Stimulated activated CD4-positive, alpha-beta T cell treated with anti-CD3 and anti-CD28 coated beads, Interleukin-12 subunit alpha, Interleukin-12 subunit beta, amount 100 ng/mL, for 48 hours (primary cell): Measurements from ENCODE around the gene DHX35.

Experiments
- DNase-seq, 3 donors: peaks; one replicate each; pipeline ENCODE4 v3.0.0-alpha.2; 2020; ENCODE audit warnings: low read depth in 2 of 3, low spot score in 1 of 3

The DHX35 gene, protein sequence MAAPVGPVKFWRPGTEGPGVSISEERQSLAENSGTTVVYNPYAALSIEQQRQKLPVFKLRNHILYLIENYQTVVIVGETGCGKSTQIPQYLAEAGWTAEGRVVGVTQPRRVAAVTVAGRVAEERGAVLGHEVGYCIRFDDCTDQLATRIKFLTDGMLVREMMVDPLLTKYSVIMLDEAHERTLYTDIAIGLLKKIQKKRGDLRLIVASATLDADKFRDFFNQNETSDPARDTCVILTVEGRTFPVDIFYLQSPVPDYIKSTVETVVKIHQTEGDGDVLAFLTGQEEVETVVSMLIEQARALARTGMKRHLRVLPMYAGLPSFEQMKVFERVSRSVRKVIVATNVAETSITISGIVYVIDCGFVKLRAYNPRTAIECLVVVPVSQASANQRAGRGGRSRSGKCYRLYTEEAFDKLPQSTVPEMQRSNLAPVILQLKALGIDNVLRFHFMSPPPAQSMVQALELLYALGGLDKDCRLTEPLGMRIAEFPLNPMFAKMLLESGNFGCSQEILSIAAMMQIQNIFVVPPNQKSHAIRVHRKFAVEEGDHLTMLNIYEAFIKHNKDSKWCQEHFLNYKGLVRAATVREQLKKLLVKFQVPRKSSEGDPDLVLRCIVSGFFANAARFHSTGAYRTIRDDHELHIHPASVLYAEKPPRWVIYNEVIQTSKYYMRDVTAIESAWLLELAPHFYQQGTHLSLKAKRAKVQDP

DNA sequence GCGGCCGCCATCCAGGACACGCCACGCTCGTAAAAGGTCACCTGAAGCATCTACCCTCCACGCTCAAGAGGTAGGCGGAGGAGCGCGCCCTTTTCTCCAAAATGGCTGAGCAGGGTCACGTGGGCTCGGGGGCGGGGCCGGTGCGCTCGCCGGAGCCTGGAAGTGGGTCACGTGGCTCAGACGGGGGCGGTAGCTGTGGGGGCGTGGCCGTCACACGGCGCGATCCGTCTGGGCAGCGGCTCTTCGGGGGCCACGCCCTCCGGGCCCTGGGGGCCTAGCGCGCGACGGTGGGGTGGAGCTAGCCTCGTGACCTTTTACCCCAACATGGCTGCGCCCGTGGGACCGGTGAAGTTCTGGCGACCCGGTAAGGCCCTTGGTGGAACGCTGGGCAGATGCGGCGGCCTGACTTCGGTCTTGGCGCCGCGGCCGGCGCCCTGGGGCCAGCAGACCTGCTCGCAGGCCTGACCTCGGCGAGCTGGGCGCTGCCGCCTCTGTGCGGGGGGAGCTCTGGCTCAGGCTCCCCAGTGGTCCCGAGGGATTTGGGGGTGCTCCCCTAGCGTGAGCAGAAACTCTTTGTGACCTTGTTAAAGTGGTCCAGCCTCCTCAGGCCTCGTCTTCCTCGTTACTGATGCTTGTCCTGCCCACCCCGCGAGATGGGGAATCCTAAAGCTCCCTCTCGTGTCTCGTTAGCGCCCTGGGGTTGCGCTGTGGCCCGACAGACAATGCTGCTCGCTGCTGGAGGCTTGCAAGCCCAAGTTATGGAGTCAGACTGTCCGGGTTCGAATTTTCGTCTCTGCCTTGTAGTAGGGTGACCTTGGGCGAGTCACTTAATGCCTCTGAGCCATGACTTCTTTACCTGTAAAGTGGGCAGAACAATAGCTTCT, at the start of gene DHX35:
Gene DHX35, plus strand, starts transcription at position 301 of the 884 bp plus-strand sequence. Its CDS starts 24 bp downstream, at position 325.
- DNase-seq, result peak; percentile 96 to 99 (median 97)

DNA sequence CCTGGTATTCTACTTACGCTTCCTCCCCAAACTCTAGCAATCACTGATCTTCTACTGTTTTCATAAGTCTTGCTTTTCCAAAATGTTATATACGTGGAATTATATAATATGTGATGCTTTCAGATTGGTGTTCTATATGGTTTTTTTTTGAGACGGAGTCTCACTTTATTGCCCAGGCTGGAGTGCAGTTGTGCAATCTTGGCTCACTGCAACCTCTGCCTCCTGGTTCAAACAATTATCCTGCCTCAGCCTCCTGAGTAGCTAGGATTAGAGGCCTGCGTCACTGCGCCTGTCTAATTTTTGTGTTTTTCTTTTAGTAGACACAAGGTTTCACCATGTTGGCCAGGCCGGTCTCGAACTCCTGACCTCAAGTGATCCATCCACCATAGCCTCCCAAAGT, 46.8 kb upstream of the DHX35 start:
- no peak for DNase-seq

DNA sequence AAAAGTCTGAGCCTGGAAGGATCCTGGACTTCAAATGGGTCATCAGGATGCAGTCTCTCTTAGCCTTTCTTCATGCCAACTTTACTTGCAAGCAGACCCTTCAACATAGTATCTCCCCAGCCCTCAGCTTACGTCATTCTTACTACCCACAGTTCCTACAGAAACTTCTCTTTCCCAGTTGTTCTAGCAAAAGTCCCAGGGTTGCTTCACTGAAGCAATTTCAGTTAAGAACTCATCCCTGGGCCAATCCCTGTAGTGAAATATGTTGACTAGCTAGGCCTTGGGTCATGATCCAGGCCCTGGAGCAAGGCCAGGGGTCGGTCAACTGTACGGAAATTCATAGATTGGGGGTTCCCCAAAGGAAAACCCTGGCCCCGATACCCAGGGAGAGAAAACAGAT, 44.5 kb upstream of the DHX35 start:
- no peak for DNase-seq

DNA sequence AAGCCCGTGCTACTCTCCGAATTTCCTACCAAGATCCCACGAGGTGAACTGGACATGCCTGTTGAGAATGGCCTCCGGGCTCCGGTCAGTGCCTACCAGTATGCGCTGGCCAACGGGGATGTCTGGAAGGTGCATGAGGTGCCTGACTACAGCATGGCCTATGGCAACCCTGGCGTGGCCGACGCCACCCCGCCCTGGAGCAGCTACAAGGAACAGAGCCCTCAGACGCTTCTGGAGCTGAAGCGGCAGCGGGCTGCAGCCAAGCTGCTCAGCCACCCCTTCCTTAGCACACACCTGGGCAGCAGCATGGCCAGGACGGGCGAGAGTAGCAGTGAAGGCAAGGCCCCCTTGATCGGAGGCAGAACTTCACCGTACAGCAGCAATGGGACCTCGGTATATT, 44.0 kb upstream of the DHX35 start:
- DNase-seq, result no peak

DNA sequence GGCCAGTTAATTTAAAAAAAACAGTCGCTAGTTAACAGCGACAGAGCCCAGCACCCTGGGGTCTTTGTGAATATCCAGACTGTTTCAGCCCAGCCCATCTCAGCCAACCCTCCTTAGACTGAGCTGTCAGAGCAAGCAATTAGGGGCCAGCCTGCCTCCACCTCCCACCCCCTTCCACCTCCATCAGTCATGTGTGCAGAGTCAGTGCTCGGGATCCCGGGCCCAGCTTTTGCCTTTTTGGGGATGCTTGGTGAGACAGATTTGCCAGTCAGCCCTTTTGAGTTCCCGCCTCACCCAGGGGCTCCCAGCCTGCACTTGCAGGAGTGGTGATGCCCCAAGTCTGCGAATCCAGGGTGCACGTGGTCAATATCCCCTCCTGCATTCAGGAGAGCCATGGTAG, 42.5 kb upstream of the DHX35 start:
- no peak for DNase-seq

DNA sequence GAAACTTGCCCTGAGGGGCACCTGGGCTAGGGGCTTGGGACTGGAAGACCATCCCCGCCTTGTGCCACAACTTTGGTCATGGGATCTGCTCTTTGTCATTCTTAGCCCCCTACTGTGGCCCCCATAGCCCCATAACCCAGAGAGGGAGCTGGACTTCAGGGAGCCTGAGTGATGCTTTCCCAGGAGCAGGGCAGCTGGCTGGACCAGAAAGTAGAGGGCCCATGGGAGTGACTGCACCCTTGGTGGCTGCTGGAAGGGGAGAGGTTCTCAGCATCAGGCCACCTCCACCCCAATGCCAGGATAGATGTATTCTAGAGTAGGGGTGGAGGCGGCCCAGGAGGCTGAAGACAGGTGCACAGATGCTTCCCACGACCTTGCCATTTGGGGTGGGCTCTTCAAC, 41.7 kb upstream of the DHX35 start:
- DNase-seq, result no peak

DNA sequence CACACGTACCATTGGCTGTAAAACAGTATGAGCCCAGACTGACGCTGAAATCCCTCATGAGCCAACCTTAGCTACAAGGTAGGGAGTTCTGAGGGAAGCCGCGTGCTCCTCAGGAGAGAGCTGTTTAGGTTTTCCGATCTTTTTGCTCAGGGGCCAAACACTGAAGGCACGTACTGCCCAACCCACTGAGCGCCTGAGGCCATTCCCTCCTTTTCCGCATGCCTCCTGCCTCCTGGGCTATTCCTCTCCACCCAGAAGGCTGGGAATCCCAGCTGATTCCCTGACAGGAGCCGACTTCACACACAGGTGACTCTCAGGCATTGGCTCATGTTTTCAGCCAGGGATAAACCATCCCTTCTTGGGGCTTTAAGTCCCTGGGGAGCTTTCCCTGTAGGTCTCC, 41.3 kb upstream of the DHX35 start:
- DNase-seq, result no peak

DNA sequence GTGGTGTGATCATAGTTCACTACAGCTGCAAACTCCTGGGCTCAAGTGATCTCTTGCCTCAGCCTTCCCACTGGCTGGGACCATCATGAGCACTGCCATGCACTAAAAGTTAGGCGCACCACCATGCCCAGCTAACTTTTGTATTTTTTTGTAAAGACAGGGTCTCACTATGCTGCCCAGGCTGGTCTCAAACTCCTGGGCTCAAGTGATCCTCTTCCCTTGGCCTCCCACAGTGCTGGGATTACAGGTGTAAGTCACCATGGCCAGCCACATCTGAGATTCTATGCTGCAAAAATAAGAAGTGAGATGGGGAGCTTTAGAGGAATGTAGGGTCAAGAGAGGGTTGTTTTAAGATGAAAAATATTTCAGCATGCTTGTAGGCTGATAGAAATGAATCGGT, 37.4 kb upstream of the DHX35 start:
- no peak for DNase-seq

DNA sequence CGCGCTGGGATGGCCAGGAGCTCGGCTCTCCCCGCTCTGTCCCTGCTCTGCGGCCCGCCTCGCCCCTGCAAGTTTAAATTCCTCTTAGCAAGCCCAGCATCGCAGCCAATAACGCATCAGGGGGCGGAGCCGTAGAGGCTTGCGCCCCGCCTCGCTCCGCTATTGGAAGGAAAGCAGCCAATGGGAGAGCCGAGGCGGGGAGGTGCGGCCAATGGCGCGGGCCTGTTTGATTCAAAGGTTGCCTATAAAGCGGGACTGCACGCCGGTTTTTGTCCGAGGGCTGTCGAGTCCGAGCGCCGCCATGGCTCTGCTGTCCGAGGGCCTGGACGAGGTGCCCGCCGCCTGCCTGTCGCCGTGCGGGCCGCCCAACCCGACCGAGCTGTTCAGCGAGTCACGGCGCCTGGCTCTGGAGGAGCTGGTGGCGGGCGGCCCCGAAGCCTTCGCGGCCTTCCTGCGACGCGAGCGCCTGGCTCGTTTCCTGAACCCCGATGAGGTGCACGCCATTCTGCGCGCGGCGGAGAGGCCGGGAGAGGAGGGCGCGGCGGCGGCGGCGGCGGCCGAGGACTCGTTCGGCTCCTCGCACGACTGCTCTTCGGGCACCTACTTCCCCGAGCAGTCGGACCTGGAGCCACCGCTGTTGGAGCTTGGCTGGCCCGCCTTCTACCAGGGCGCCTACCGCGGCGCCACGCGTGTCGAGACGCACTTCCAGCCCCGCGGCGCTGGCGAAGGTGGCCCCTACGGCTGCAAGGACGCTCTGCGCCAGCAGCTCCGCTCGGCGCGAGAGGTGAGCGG, 35.8 kb upstream of the DHX35 start, which contains the start of gene FAM83D:
Gene FAM83D, plus strand, starts transcription at position 276 of the 792 bp plus-strand sequence. Its CDS starts 26 bp downstream, at position 302.
- peak; percentile 92 to 96 (median 94) for DNase-seq

DNA sequence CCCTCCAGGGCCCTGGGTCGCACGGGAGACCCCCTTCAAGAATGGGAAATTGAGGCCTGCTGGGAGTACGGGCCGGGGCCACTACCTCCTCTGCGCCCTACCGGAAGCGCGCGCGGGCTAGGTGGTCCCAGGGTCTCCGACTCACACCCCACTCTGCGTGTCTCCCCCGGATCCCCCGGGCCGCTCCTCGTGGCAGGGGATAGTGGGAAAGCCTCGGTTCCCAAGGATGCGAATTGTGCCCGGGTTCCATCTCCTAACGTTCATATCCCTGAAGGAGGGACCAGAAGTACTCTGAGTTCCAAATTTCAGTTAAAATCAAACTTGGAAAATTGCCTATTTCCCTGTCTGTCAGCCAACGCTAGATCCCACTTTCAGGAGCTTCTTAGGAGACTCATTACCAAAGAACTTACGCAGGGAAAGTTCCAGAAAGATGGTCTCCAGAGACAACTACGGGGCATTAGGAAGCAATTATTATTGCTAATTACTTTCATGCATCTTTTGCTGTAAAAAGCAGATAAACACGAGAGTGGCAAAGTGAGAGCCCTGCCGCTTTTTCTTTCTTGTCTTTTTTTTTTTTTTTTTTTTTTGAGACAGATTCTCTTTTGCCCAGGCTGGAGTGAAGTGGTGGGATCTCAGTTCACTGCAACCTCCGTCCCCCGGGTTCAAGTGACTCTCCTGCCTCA, 35.1 kb upstream of the DHX35 start:
- no peak for DNase-seq

DNA sequence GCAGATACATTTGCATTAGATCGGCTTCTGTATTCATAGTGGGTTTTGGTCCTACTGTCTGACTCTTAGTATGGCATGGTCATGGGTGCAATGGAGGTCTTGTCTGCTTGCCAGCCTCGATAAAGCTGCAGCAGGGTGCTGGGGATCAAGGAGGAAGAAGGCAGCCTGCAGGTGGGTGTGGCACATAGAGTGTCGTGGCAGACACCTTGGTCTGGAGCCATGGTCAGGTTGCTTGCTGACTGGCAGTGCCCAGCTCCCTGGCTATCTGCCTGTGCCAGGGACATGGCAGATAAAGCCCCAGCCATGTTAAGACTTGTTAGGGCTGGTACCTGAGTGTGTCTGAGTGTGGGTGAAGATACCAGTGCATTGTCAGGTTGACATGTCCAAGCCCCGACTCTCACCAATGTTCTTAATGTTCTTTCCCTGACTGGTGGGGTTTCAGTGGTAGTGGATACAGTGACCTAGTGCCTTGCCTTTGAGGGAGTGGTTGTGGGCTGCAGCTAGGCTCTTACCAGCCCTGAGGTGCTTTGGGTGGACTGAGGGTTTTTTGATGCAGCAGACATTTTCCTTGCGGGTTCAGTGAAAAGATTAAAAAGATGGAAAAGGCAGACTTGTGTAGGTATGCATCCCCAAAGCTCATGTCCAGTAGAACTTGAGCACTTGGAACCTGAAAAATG, 34.1 kb upstream of the DHX35 start:
- no peak for DNase-seq

DNA sequence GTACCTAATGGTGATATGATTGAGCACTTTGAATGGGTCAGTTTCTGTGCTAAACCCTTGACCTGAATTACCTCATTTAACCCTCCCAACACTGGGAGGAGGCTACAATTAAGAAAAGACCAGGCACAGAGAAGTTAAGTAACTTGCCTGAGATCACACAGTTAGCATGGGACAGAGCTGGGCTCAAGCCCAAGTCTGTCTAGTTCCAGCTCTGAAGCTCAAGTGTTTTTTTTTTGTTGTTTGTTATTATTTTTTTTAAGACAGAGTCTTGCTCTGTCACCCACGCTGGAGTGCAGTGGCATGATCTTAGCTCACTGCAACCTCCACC, 31.9 kb upstream of the DHX35 start:
- no peak for DNase-seq

DNA sequence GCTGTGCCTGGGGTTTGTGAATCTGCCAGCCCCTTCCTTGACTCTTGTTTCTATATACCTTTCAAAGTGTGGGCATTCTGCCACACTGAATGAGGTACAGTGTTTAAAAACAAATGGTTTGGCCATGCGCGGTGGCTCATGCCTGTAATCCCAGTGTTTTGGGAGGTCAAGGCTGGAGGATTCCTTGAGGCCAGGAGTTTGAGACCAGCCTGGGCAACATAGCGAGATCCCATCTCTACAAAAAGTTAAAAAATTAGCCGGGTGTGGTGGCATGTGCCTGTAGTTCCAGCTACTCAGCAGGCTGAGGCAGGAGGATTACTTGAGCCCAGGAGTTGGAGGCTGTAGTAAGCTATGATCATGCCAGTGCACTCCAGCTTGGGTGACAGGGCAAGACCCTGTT, 30.2 kb upstream of the DHX35 start:
- no peak for DNase-seq

DNA sequence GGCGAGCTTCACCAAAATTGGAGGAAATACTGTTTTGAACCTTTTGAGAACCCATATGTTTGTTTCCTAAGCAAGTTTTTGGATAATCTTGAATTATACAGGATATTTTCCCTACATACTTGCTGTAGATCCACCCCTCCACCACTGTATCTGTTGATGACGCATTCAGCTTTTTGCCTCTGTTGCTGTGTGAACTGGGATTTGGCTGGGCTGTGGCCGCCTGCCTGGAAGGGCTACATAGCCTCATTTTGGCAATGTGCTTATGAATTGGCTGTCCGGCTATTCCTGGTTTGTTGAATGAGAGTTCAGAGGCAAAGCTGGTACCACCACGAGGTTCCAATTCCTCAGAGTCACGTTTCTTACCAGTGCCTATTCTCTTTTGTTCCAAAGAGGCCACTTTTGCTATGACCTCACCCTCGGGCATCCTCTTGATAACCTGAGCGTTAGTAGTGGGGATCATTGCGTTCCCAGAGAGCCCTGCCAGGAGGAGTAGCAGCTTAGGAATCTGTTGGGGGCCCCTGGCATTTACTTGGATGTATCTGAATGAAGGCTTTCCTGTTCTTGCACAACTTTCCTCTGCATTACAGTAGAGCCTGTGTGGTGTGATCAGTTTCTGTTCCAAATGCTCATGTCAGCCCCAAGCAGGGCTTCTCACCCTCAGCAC, 29.6 kb upstream of the DHX35 start:
- DNase-seq, result no peak

DNA sequence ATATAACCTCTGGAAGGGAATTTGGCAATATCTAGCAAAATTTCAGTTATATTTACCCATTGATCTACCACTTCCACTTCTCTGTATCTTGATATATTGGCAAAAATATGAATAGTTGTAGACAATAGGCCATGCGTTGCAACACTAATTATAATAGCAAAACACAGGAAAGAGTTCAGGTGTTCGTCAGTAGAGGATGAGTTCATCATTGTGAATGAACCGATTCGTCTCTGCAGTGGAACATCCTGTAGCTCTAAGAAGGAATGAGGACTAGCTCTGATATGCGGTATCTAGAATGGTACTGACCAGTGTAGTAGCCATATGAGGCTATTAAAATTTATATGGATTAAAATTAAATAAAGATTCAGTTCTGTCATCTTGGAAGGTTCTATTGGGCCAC, 27.6 kb upstream of the DHX35 start:
- DNase-seq, result no peak

DNA sequence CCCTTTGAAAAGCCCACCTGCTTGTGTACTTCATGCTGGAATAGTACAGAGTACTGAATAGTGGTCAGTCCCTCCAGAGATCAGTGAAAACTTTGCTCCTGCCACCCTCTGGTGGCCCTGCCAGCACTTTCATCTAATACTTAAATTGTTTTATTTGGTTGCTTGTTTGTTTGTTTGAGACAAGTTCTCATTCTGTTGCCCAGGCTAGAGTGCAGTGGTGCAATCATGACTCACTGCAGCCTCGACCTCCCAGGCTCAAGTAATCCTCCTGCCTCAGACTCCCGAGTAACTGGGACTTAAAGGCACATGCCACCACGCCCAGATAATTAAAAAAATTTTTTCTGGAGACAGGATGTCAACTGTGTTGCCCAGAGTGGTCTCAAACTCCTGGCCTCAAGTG, 26.9 kb upstream of the DHX35 start:
- no peak for DNase-seq

DNA sequence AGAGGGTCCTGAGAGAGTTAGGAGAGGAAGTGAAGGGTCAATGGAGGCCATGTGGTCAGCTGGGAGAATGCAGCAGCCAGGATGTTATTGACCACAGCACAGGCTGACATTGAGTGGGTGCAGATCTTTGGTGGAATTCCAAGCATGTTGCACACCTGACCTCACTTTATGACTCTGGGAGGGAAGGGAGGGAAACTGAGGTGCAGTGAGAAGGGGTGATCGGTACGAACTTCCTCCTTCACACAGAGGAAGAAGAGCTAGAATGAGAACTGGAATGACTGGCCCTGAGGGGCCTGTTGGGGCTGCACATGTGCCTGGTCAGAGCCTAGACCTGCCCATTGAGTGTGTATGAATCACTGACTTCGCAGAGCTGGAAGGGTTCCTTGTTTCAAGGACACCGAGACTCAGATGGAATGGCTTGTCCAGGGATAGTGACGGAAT, 26.2 kb upstream of the DHX35 start:
- DNase-seq, result no peak

DNA sequence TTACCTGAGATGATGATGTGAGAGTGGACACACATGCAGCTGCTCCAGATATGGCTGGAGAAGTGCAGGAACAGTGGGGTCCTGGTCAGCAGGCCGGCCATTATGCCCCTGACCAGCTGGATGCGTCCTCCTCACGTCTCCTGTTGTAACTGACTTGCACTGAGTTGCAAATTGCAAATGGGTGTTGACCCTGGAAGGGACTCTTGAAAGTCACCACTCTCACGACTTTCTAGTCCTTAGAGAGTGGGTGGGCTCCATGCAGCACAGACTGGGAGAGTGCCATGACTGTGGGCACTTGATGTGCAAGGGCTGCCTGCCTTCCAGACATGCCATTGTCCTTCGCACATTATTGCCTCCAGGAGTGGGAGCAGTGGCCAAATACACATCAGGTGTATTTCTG, 25.1 kb upstream of the DHX35 start:
- no peak for DNase-seq

DNA sequence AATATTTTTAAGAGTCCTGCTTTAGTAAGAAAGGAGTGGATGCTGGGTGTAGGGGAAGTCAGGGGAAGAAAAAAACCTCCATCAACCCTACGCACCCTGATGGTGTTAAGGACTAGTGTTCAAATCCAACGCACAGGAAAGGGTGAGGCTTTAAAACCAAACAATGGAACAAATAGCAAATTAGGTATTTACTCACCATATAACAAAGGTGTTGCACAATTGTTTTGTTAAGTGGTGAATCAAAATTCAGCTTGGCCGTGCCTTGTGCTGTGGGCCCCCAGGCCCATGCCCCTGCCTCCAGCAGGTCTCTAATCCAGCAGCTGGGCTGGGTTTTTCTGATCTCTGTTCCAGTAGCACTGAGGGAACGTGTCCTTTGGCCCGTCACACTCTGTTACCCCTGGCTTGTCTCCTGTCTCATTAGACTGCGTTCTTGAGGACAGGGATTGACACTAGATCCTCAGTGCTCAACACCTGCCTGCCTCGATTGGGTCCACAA, 24.1 kb upstream of the DHX35 start:
- no peak for DNase-seq
